GM21737 (cell line): ENCODE results near the gene CLCN2.
A peak's percentile ranks its signal among the peaks of the same experiment; 100 is the strongest.

Experiments used
- ATAC-seq: cut with Tn5 transposase; IDR thresholded peaks from one replicate; pipeline ENCODE4 v1.9.1; 2021; ENCODE audit warnings: mild to moderate bottlenecking, moderate library complexity; ENCODE audit not compliant: unreplicated experiment

CLCN2 gene

DNA sequence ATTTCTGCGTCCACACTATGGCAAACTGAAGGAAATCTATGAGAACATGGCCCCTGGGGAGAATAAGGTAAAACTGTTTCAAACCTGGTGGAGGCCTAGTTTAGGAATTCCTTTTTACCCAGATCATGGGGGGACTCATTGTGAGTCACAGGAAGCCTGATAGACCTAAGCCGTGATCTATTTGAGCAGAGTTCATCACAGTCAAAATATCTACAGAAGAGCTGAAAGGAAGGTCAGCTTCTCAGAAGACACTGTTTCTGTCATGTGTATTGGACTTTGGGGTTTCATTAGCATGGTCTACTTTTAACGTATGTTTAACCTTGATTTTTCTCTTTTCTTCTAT lies 61.1 kb downstream of the CLCN2 start:
- ATAC-seq: no peak

- no peak for ATAC-seq
These were observed 61.7 kb downstream of the CLCN2 start for GRCh38 chr3:184299488-184300377.

DNA sequence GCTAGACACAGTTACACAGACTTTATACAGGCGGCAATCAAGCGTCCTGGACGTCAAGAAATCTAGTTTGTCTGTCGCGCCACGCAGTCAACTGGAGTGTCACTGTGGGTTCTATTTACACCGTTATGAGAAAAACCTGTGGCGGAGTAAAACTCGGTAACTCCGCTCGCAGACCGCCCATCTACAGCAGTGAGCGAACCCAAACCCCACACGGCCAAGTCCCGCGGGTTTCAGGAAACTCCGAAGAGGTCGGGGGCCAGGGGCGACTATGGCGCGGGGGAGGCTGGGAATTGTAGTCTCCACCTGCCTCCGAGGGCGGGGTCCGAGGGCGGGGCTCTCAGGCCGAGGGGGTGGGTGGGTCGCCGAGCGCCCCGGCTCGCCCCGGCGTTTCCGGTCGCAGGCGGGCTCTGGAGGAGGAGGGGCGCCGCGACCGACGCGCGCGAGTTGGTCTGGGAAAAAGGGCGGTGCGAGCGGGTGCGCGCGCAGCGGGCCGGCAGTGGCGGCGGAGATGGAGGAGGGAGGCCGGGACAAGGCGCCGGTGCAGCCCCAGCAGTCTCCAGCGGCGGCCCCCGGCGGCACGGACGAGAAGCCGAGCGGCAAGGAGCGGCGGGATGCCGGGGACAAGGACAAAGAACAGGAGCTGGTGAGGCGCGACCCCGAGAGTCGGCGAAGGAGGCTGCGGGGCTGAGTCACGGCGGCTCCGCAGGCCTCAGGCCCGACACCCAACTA lies 62.5 kb downstream of the CLCN2 start, which contains the start of gene PSMD2:
PSMD2 (plus strand) TSS at position 483 of the 729 bp plus-strand sequence; CDS start at position 509, 26 bp downstream.
- ATAC-seq: peak; percentile 94

- ATAC-seq: no peak
These were observed 64.8 kb downstream of the CLCN2 start for GRCh38 chr3:184296616-184297015.
